ENCODE results near the gene GARIN3.

The GARIN3 gene

DNA sequence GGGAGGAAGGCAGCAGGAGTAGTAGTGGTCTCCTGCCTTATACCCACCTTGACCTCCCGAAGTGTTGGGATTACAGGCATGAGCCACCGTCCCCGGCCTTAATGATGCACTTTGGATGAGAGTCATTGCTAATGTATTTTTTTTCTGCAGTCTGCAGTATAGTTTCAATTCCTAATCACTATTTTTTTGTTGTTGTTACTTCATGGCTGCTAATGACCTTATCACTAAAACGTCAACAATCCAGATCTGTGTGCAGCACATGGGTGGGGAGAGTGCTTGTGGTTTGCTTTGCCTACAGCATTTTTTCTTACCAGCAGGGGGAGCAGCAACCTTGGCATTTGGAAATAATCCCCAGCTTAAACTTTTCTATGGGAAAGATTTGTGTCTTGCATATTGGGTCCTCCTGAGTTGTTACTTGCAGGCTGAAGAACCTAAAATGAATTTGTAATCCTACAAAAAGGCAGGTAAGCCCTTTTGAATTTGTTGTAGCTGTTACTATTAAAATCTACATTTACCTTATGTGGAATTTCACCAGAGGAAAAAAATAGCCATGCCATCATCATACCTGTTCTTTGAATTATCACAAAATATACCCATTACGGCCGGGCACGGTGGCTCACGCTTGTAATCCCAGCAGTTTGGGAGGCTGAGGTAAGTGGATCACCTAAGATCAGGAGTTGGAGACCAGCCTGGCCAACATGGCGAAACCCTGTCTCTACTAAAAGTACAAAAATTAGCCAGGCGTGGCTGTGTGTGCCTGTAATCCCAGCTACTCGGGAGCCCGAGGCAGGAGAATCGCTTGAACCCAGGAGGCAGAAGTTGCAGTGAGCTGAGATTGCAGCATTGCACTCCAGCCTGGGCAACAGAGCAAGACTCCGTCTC, 17.1 kb downstream of the GARIN3 start:
- peak; percentile 59 to 86 for DNase-seq (ENCODE audit: low read depth in 2 of 2)

DNA sequence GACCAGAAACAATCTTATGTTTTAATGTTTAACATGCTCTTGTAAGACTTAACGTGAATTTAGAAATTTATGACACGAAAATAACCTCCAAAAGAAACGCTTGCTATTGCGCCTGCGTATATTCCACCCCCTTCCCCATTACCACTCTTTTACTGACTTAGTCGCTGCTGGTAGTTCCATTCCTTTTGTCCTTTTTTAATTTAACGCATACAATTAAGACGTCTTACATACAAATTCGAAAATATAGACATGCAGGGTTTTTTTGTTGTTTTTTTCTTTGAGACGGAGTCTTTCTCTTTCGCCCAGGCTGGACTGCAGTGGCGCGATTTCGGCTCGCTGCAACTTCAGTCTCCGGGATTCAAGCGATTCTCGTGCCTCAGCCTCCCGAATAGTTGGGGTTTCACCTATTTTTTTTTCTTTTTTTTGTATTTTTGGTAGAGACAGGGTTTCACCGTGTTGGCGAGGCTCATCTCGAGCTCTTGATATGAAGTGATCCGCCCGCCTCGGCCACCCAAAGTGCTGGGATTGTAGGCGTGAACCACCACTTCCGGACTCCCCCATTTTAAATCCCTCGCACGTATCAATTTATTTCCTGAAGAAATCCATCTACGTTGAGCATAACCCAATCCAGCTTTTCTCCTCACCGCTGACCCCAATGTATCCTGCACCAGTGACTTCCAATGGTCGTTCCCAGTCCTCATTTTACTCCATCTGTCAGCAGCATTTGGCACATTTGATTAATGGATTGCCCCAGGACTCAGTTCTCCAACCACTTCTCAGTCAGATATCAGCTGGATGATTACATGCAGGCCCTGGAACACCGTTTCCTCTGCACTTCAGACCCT, 22.7 kb downstream of the GARIN3 start:
- DNase-seq (ENCODE audit: low read depth in 2 of 2) = peak in 1 of 2 donors; percentile 28

DNA sequence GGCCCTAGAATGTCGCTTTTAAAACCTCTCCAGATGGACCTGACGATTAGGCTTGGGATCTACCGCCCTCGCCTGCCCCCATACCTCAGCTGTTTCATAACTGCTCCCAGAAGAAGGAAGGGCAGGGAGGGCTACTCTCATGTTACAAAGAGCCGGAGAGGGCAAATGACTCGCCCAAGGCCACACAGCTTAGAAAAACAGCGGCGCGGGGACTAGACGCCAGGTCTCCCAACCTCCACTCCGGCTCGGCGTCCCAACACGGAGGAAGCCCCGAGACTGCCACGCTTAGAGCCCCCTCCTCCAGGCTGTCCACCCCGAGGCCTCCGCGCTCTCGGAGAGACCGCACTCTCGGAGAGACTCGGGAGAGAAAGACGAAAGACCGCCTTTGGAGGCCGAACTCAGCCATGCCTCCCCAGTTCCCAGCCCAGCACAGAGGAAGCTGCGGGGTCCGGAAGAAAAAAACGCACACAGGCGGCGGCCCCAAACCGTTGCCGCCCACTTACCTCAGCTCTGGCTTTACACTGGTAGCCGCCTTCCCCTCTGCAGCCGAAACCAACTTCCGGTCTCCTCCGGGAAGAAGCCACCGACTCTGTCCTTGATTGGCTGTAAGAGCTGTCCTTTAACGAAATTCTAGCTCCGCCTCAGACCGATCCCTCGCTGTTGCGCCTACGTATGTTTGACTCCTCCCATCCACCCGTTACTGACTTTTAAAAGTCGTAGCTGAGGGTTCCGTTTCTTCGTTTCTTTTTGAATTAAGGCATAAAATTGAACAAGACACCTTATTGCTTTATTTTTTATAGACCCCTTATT, 23.5 kb downstream of the GARIN3 start, which contains the start of gene MED7:
Gene MED7 (minus strand): TSS at position 549 of the 810 bp plus-strand sequence. CDS start 3,434 bp downstream, outside the sequence.
- DNase-seq (ENCODE audit: low read depth in 2 of 2) = peak; percentile 68 to 87

DNA sequence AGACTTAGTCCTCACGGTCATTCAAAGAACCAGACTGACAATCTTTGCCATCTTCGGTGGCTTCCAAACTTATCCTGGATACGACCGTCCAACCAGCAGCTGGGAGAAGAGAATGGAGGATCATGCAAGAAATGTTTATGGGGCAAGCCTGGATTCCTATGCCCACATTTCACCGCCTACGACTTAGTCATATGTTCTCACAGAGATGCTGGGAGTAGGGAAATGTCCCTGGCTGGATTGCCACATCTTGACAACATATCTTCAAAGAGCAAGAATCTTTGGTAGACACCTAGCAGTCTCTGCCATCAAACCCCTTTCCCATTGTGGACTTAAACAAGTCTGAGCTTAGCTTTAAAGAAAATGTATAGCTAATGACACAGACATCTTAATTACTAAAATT, 28.4 kb downstream of the GARIN3 start:
- no peak for DNase-seq (ENCODE audit: low read depth in 2 of 2)

DNA sequence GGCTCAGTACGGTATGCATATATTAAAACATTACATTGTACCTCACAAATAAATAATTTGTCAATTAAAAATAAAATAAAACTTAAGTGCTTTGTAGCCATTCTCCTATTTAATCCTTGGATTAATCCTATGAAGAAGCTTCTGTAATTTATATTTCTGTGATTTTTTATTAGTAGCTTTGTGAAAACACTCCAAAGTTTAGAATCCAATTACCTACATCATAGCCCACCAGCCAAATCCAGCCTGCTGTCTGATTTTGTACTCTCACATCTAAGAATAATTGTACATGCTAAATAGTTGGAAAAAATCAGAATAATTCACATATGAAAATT, 33.8 kb downstream of the GARIN3 start:
- DNase-seq (ENCODE audit: low read depth in 2 of 2) = no peak

DNA sequence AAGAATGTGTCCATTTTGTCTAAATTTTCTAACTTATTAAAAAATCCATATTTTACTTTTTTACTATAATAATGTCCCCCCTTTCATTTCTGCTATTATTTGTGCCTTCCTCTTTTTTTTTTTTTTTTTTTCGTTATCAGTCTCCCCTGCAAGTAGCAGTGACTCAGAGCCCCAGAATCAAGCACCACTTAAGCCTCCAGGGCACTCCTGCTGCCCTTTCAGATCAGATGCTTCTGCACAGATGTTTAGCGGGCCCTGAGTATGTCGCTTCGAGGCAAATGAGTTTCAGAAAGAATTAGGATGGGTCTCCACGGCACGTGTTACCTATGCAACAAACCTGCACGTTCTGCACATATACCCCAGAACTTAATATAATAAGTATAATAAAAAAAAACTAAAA, 35.1 kb downstream of the GARIN3 start:
- no peak for DNase-seq (ENCODE audit: low read depth in 2 of 2)

DNA sequence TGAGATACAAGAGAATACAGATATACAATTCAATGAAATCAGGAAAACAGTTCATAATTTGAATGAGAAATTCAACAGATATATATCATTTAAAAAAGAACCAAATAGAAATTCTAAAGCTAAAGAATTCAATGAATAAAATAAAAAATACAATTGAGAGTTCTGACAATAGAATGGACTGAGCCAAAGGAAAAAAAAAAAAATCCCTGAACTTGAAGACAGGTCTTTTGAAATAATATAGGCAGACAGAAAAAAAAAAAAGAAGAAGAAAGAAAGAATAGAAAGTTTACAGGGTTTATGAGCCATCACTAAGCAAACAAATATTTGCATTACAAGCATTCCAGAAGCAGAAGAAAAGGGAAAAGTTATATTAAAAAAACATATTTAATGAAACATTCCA, 44.4 kb downstream of the GARIN3 start:
- no peak for DNase-seq (ENCODE audit: low read depth in 2 of 2)

DNA sequence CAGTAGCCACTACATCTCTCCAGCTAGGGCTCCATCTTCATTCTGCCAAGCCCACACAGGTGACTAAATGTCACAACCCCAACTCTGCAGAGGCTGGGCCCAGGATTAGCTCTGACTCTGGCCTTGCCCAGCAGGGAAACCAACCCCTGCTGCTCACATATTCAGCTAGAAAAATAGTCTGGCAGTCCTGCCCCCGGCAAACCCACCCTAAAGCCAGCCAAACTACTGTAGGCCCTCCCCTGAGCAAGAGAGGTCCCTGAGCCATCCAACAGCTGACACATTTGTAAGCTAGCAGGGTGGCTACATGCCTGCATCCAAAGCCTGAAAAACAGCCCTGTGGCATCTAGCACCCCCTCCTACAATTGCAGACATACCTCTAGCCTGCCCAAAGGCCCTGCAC, 46.0 kb downstream of the GARIN3 start:
- no peak for DNase-seq (ENCODE audit: low read depth in 2 of 2)

DNA sequence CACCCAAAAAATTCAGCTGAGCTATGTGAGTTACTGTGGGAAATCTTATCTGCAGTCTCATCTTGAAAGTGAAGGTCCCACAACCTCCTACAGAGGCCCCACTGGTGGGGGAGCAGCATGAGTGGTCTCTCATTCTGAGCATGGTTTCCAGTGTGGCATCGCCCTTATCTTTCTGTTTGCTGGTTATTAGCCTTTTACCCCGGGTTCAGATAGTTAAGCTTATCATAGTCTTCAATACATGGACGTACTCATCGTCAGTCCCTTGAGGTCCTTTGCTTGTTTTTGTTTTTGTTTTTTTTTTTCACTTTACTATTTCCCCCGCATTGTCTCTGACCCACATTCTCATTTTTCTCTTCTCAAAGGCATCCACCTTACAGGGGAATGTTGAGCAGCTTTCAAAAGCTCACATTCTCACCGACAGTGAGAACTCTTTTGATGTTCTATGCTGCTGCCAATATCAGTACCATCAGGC, 49.5 kb downstream of the GARIN3 start:
- DNase-seq (ENCODE audit: low read depth in 2 of 2) = peak in 1 of 2 donors; percentile 6

DNA sequence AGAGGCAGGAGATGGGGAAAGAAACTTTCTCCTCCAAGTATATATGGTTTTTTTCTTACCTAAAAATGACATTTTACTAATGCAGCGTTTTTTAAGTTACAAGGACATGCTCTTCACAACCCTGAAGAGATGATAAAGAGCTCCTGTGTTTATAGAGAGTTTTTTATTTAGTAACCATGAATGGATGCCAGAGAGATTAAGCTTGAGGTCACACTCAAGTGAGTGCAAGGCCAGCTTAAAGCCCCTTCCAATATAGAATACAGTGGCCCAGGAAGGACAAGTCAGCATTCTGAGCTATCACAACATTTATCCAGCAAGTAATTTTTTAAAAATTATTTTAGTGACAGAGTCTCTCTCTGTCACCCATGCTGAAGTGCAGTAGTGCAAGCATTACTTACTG, 50.6 kb downstream of the GARIN3 start:
- no peak for DNase-seq (ENCODE audit: low read depth in 2 of 2)

DNA sequence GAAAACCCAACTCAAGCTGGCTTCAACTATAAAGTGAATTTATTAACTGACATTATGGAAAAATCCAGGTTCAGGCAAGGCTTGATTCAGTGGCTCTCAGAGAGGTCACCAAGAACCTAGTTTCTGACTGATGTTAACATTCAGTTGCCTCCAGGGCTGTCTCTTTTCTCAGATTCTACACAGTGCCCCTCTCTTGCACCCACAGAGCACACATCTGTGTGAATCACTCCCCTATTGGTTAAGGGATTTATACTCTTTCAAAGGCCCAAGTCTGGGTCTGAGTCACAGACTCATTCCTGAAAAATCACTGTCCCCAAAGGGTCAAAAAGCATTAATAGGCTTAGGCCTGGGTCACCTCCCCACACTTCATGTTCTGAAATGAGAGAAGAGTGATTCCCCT, 51.1 kb downstream of the GARIN3 start:
- DNase-seq (ENCODE audit: low read depth in 2 of 2) = no peak

DNA sequence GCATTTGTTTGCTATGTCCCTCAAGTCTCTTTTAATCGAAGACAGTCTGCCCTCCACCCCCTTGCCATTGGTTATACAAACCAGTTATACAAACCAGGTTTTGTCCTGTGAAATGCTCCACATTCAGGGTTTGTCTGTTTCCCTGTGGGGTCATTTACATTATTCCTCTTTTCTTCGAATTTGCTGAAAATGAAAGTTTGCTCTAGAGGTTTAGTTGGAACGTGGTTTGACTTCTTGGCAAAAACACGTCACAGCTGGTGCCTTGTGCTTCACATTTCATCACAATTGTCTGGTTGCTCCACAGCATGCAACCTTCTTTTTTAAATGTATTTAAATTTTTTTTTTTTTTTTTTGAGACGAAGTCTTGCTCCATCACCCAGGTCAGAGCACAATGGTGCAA, 53.1 kb downstream of the GARIN3 start:
- DNase-seq (ENCODE audit: low read depth in 2 of 2) = no peak

Data from stimulated activated CD4-positive, alpha-beta T cell treated with anti-CD3 and anti-CD28 coated beads, Interleukin-1b, Interleukin-23, amount 100 ng/mL, for 4 hours (primary cell).